Right atrium auricular region (tissue), 2 donors: ENCODE measurements around the gene SF3A2. TPM values are rescaled to one million over a fixed set of nuclear protein-coding genes. Genes with fewer than 3 reads are reported as not detected.
A peak's percentile ranks its signal among the peaks of the same experiment; 100 is the strongest.

Experiments
- DNase-seq: peaks from one replicate; pipeline ENCODE4 v3.0.0-alpha.2; 2019; ENCODE audit warnings: low spot score
- H3K27ac ChIP-seq, 2 donors: fragments of 200-600 bp; sonication (generic); 1 replicate in 1 of 2; 2 replicates in 1 of 2; pipeline ENCODE4 v1.5.1; 2016 to 2019
- H3K27me3 ChIP-seq, 2 donors: fragments of 200-600 bp; sonication (generic); one replicate each; pipeline versions ENCODE4 v1.5.1 to v1.6.0; 2017 to 2019
- H3K36me3 ChIP-seq: fragments of 200-600 bp; sonication (generic); one replicate; pipeline ENCODE4 v1.5.1; 2016
- H3K4me1 ChIP-seq, 2 donors: fragments of 200-600 bp; sonication (generic); one replicate each; pipeline versions ENCODE4 v1.5.1 to v1.6.0; 2017 to 2019
- H3K4me3 ChIP-seq, 2 donors: fragments of 200-600 bp; sonication (generic); 1 replicate in 1 of 2; 2 replicates in 1 of 2; pipeline ENCODE4 v1.5.1; 2017 to 2019; ENCODE audit warnings: mild to moderate bottlenecking in 1 of 2, moderate library complexity in 1 of 2
- H3K9me3 ChIP-seq, 2 donors: fragments of 200-600 bp; sonication (generic); one replicate each; pipeline ENCODE4 v1.5.1; 2019
- total RNA-seq, 2 donors: library from RNA; depleted of rRNA; stranded (reverse); fragments of >200 nt; gene quantifications; one replicate each; pipeline ENCODE4 v1.1.0, GENCODE V29; 2016
- TF ChIP-seq, protein P1 (sequence below), 2 donors: fragments of 200-600 bp; sonication (generic); IDR thresholded peaks; one replicate each; pipeline ENCODE4 v1.5.1; 2019; ENCODE audit warnings: antibody characterized with exemption in 2 of 2

Gene SF3A2, protein sequence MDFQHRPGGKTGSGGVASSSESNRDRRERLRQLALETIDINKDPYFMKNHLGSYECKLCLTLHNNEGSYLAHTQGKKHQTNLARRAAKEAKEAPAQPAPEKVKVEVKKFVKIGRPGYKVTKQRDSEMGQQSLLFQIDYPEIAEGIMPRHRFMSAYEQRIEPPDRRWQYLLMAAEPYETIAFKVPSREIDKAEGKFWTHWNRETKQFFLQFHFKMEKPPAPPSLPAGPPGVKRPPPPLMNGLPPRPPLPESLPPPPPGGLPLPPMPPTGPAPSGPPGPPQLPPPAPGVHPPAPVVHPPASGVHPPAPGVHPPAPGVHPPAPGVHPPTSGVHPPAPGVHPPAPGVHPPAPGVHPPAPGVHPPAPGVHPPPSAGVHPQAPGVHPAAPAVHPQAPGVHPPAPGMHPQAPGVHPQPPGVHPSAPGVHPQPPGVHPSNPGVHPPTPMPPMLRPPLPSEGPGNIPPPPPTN
- 10 to 100 TPM; 17.3 to 30.4 TPM for total RNA-seq

DNA sequence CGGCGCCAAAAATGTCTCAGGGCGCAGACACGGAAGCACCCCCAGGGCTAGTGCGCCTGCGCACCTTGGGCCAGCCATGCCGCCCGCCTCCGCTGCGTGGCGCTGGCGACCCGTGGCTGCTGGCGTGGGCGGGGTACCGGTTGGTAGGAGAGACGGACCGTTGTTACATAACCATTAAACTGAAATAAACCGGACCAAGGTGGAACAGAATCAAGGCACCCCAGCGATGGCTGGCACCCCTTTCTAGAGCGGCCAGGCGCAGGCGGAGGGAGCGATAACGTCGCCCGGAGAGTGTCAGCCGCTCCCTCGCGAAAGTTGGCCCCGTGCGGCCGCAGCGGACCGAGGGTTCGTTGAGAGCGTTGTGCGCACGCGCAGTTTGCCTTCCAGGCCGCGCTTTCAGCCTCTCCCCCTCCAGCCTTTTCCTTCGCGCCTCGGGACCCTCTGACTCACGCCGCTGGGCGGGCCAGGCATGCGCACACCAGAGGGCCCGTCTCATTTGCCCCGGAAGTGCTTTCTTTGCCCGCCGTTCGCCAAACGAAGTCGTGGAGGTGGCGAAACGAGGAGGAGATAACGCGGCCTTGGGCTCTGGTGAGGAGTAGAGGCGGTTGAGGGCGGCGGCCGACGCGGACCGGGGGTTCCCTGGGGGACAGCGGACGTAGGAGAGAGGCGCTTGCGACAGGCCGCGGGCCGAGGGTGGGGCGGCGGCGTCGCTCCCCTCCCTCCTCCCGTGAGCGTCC is at the start of gene SF3A2, which contains the start of gene PLEKHJ1:
Gene SF3A2, plus strand, starts transcription at position 511 of the 737 bp plus-strand sequence. CDS start 6,595 bp downstream, outside the sequence.
Gene PLEKHJ1, minus strand, starts transcription at position 16 of the 737 bp plus-strand sequence. CDS start 81 bp downstream, outside the sequence.
- Histone ChIP-seq H3K27ac (peak within 1 kb of the TSS; percentile 96 to 97), H3K27me3 (no peaks in the 10 kb centered on the region), H3K36me3 (peaks cover 14% of the 10 kb centered on the region), H3K4me3 (peak within 1 kb of the TSS; percentile 84 to 96), H3K4me1 (peaks cover 5 to 70% of the 10 kb centered on the region in 2 donors), H3K9me3 (no peaks in the 10 kb centered on the region)
- TF ChIP-seq, protein P1, sequence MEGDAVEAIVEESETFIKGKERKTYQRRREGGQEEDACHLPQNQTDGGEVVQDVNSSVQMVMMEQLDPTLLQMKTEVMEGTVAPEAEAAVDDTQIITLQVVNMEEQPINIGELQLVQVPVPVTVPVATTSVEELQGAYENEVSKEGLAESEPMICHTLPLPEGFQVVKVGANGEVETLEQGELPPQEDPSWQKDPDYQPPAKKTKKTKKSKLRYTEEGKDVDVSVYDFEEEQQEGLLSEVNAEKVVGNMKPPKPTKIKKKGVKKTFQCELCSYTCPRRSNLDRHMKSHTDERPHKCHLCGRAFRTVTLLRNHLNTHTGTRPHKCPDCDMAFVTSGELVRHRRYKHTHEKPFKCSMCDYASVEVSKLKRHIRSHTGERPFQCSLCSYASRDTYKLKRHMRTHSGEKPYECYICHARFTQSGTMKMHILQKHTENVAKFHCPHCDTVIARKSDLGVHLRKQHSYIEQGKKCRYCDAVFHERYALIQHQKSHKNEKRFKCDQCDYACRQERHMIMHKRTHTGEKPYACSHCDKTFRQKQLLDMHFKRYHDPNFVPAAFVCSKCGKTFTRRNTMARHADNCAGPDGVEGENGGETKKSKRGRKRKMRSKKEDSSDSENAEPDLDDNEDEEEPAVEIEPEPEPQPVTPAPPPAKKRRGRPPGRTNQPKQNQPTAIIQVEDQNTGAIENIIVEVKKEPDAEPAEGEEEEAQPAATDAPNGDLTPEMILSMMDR (IDR thresholded peaks at IDR 0.05), result peak; percentile 99 to 100
- peak; percentile 97 for DNase-seq

DNA sequence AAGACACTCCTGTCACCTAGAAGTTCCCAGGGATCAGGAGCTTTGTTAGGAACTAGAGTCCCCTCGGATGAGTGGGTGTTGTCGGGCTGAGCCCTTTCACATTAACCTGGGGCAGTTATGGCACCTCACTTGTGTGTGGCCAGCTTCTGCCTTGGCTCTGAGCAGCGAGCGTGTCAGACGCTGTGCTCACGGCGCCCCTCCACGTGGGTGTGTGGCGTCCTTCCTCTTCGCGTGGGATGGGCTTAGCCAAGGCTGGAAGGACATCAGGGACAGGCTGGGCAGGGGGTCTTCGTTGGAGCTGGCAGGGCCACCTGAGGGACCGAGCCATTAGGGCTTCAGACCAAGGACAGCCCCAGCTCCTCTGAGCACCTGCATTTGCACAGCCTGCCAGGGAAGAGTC is 49.5 kb upstream of the SF3A2 start:
- no peak for DNase-seq
- no peaks in the 10 kb centered on the region for H3K27me3 ChIP-seq
- TF ChIP-seq, protein P1 (IDR thresholded peaks at IDR 0.05), result no peak
- H3K4me3 ChIP-seq, result no peak overlapping the region
- peak overlapping the region; percentile 88 to 93 for H3K27ac ChIP-seq
- peaks cover 46% of the 10 kb centered on the region for H3K36me3 ChIP-seq
- peaks cover 0 to 65% of the 10 kb centered on the region in 2 donors for H3K4me1 ChIP-seq
- H3K9me3 ChIP-seq, result no peaks in the 10 kb centered on the region

DNA sequence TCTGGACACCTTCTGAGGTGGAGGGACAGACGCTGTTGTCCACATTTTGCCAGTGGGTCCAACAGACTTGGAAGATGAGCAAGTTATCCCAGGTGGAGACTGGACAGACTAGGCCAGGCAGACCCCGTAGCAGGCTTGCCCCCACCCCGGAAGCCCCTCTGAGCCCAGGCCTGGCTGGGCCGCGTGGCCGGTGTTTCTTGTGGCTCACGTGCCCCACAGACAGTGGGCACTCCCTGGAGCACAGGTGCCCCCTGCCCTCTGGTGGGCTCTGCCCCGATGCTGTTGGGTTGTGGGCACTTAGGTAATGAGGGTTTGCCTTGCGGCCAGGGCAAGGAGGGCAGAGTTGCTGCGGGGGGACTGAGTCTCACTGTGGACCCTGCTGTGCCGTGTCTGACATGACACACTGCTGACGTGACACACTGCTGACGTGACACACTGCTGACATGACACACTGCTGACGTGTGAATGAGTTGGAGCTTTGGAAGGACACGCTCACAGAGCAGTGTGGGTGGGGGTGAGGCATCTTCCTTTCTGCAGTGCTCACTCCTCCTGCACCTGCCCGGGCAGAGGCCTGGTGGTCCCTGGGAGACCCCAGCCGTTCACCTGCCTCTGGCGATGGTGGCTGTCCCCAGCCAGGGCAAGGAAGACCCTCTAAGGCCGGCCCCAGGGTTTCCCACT is 47.8 kb upstream of the SF3A2 start:
- Histone ChIP-seq H3K36me3 (peaks cover 40% of the 10 kb centered on the region), H3K4me3 (no peak overlapping the region), H3K27ac (peak overlapping the region; percentile 88 to 93), H3K9me3 (no peaks in the 10 kb centered on the region), H3K27me3 (no peaks in the 10 kb centered on the region), H3K4me1 (peaks cover 0 to 65% of the 10 kb centered on the region in 2 donors)
- no peak for DNase-seq
- TF ChIP-seq, protein P1 (IDR thresholded peaks at IDR 0.05), result no peak

DNA sequence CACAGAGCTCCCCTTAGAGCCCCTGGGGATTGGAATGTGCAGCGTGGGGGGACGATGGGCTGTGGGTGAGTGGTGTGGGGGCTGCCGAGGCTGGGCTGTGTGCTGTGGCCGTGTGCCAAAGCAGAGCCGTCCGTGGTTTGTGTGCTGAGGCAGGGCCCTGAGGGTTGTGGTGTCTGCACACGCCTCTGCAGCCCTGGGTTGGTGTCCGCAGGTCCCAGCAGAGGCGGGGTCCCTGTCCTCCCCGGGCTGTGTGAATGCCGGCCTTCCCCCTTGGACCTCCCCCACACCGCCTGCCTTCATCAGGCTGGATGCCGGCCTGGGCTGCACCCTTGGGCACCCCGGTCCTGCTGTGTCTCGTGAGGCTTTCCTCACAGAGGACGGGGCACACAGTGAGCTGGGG is 46.7 kb upstream of the SF3A2 start:
- TF ChIP-seq, protein P1 (IDR thresholded peaks at IDR 0.05), result no peak
- no peaks in the 10 kb centered on the region for H3K9me3 ChIP-seq
- peaks cover 50% of the 10 kb centered on the region for H3K36me3 ChIP-seq
- peak overlapping the region; percentile 88 to 93 for H3K27ac ChIP-seq
- no peaks in the 10 kb centered on the region for H3K27me3 ChIP-seq
- DNase-seq, result no peak
- H3K4me1 ChIP-seq, result peaks cover 0 to 57% of the 10 kb centered on the region in 2 donors
- H3K4me3 ChIP-seq, result no peak overlapping the region

DNA sequence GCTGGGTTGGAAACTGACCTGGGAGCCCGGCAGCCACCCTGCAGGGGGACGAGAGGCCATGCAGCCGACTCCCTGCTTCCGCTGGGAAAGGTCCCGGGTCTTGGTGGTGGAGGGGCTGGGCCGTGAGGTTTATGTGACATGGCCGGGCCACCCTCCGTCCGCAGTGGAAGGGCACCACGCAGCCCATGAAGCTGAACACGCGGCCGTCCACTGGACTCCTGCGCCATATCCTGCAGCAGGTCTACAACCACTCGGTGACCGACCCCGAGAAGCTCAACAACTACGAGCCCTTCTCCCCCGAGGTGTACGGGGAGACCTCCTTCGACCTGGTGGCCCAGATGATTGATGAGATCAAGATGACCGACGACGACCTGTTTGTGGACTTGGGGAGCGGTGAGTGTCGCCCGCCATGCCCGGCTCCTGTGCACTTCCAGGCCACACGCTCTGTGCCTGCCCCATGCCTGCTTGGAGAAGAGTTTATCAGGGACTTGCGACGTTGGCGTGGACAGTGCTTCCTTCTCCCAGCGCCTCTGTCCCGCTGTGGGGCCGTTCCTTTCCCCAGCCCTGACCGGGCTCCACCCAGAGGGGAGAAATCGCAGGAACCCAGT is 45.7 kb upstream of the SF3A2 start:
- Histone ChIP-seq H3K36me3 (peaks cover 61% of the 10 kb centered on the region), H3K27me3 (no peaks in the 10 kb centered on the region), H3K4me3 (no peak overlapping the region), H3K4me1 (peaks cover 0 to 46% of the 10 kb centered on the region in 2 donors), H3K27ac (peak overlapping the region in 1 of 2 donors; percentile 88), H3K9me3 (no peaks in the 10 kb centered on the region)
- TF ChIP-seq, protein P1 (IDR thresholded peaks at IDR 0.05), result no peak
- no peak for DNase-seq
